ENCODE data around the gene DHPS. TPM values are rescaled to one million over a fixed set of nuclear protein-coding genes. Genes with fewer than 3 reads are reported as not detected.

The DHPS gene
- total and polyA plus RNA-seq, 5 donors from 2014 or later: 78.5 to 122 (median 98.2) TPM

DNA sequence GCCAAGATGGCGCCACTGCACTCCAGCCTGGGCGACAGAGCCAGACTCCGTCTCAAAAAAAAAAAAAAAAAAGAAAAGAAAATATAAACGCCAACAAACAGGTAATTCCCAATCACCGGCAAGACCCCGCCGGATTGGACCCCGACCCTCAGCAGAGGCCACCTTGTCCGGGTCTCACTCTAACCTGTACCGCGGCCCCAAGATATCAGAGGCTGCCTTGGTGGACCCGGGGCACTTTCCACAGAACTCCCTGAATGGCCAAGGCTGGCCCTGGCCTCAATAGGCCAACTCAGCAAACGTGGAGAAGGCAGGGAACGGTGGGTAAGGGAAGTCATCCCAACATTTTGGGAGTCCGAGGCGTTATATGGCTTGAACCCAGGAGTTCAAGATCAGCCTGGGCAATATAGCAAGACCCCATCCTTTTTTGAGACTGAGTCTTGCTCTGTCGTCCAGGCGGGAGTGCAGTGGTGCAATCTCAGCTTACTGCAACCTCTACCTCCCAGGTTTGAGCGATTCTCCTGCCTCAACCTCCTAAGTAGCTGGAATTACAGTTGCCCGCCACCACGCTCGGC lies 43.0 kb downstream of the DHPS start:
- no peak overlapping the region for H3K27ac Mint-ChIP-seq
- no peaks in the 10 kb centered on the region for H3K27me3 ChIP-seq (ENCODE audit: control insufficient read depth, insufficient read depth, low read length)
- no peaks in the 10 kb centered on the region for H3K36me3 ChIP-seq (ENCODE audit: control insufficient read depth, insufficient read depth, low read length)
- ATAC-seq (ENCODE audit: low read depth in 2 of 2) (no peak), DNase-seq (no peak)
- H3K9me3 Mint-ChIP-seq: no peaks in the 10 kb centered on the region
- H3K27ac ChIP-seq (ENCODE audit: insufficient read depth, low read length, poor library complexity, severe bottlenecking): no peak overlapping the region
- H3K4me3 Mint-ChIP-seq: no peak overlapping the region
- H3K9me3 ChIP-seq (ENCODE audit: control insufficient read depth in 2 of 2, low read length in 2 of 2): no peaks in the 10 kb centered on the region
- H3K27me3 Mint-ChIP-seq: no peaks in the 10 kb centered on the region
- peaks cover 8 to 14% (median 12%) of the 10 kb centered on the region in 4 donors for H3K4me1 Mint-ChIP-seq
- peaks cover 10% of the 10 kb centered on the region for H3K4me1 ChIP-seq (ENCODE audit: control insufficient read depth, insufficient read depth, low read length, poor library complexity, severe bottlenecking)
- H3K36me3 Mint-ChIP-seq: no peaks in the 10 kb centered on the region
- H3K4me3 ChIP-seq (ENCODE audit: low read depth, low read length): no peak overlapping the region

DNA sequence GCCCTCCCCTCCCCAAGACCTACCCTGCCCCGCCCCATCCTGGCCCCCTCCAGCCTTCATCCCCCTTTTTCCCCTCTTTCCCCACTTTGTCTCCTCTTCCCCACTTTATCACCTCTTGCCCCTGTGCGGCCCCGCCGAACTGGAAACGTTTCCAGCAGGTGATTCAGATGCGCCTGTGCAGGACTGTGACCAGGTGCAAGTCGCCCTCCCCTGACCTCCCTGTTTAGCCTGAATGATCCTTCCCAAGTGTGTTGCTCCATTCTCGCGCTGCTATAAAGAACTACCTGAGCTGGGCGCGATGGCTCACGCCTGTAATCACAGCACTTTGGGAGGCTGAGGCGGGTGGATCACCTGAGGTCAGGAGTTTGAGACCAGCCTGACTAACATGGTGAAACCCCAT lies 45.0 kb downstream of the DHPS start:
- Histone ChIP-seq H3K27me3 (ENCODE audit: control insufficient read depth, insufficient read depth, low read length) (no peaks in the 10 kb centered on the region), H3K4me1 (ENCODE audit: control insufficient read depth, insufficient read depth, low read length, poor library complexity, severe bottlenecking) (peaks cover 10% of the 10 kb centered on the region), H3K4me3 (ENCODE audit: low read depth, low read length) (no peak overlapping the region), H3K9me3 (ENCODE audit: control insufficient read depth in 2 of 2, low read length in 2 of 2) (no peaks in the 10 kb centered on the region), H3K27ac (ENCODE audit: insufficient read depth, low read length, poor library complexity, severe bottlenecking) (no peak overlapping the region), H3K36me3 (ENCODE audit: control insufficient read depth, insufficient read depth, low read length) (peaks cover 2% of the 10 kb centered on the region)
- ATAC-seq (ENCODE audit: low read depth in 2 of 2) (no peak), DNase-seq (no peak)
- no peak overlapping the region for H3K27ac Mint-ChIP-seq
- no peaks in the 10 kb centered on the region for H3K36me3 Mint-ChIP-seq
- H3K9me3 Mint-ChIP-seq: no peaks in the 10 kb centered on the region
- peaks cover 8 to 14% (median 12%) of the 10 kb centered on the region in 4 donors for H3K4me1 Mint-ChIP-seq
- H3K4me3 Mint-ChIP-seq: no peak overlapping the region
- no peaks in the 10 kb centered on the region for H3K27me3 Mint-ChIP-seq

DNA sequence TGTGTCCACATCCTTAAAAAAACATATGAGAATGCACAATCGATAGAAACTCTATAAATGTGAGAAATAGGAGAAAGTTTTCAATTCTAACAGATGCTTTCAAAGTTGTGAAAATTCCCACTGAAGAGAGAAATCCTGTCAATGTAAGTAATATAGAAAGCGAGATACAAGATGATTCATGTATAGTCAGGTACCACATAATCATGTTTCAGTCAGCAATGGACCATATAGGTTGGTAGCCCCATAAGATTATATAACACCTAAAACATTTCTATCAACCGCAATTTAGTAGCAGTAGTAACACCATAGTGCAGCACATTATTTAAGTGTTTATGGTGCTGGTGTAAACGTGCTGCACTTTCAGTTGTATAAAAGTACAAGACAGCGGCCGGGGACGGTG lies 52.5 kb downstream of the DHPS start:
- Histone ChIP-seq H3K27me3 (ENCODE audit: control insufficient read depth, insufficient read depth, low read length) (no peaks in the 10 kb centered on the region), H3K4me1 (ENCODE audit: control insufficient read depth, insufficient read depth, low read length, poor library complexity, severe bottlenecking) (no peaks in the 10 kb centered on the region), H3K36me3 (ENCODE audit: control insufficient read depth, insufficient read depth, low read length) (peaks cover 52% of the 10 kb centered on the region), H3K9me3 (ENCODE audit: control insufficient read depth in 2 of 2, low read length in 2 of 2) (peaks cover 19 to 29% of the 10 kb centered on the region in 2 experiments), H3K27ac (ENCODE audit: insufficient read depth, low read length, poor library complexity, severe bottlenecking) (no peak overlapping the region), H3K4me3 (ENCODE audit: low read depth, low read length) (no peak overlapping the region)
- Mint-ChIP-seq H3K36me3 (peaks cover 31% of the 10 kb centered on the region), H3K4me1 (peaks cover 0 to 5% (median 2%) of the 10 kb centered on the region in 4 donors), H3K4me3 (no peak overlapping the region), H3K27me3 (no peaks in the 10 kb centered on the region), H3K9me3 (peaks cover 0 to 24% (median 3%) of the 10 kb centered on the region in 7 donors), H3K27ac (no peak overlapping the region)
- DNase-seq (no peak), ATAC-seq (ENCODE audit: low read depth in 2 of 2) (no peak)

DNA sequence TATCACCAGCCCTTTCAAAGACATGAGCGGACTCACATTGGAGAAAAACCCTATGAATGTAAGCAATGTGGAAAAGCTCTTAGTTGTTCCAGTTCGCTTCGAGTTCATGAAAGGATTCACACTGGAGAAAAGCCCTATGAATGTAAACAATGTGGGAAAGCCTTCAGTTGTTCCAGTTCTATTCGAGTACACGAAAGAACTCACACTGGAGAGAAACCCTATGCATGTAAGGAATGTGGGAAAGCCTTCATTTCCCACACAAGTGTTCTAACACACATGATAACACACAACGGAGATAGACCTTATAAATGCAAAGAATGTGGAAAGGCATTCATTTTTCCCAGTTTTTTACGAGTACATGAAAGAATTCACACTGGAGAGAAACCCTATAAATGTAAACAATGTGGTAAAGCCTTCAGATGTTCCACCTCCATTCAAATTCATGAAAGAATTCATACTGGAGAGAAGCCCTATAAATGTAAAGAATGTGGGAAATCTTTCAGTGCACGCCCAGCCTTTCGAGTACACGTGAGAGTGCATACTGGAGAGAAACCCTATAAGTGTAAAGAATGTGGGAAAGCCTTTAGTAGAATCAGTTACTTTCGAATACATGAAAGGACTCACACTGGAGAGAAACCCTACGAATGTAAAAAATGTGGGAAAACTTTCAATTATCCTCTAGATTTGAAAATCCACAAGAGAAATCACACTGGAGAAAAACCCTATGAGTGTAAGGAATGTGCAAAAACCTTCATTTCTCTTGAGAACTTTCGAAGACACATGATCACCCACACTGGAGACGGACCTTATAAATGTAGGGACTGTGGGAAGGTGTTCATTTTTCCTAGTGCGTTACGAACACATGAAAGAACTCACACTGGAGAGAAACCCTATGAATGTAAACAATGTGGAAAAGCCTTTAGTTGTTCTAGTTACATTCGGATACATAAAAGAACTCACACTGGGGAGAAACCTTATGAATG lies 53.3 kb downstream of the DHPS start:
- Mint-ChIP-seq H3K27me3 (no peaks in the 10 kb centered on the region), H3K4me3 (no peak overlapping the region), H3K27ac (no peak overlapping the region), H3K9me3 (peaks cover 0 to 24% (median 3%) of the 10 kb centered on the region in 7 donors), H3K36me3 (peaks cover 31% of the 10 kb centered on the region), H3K4me1 (peaks cover 0 to 5% (median 2%) of the 10 kb centered on the region in 4 donors)
- Histone ChIP-seq H3K36me3 (ENCODE audit: control insufficient read depth, insufficient read depth, low read length) (peaks cover 60% of the 10 kb centered on the region), H3K4me1 (ENCODE audit: control insufficient read depth, insufficient read depth, low read length, poor library complexity, severe bottlenecking) (no peaks in the 10 kb centered on the region), H3K27me3 (ENCODE audit: control insufficient read depth, insufficient read depth, low read length) (no peaks in the 10 kb centered on the region), H3K4me3 (ENCODE audit: low read depth, low read length) (no peak overlapping the region), H3K27ac (ENCODE audit: insufficient read depth, low read length, poor library complexity, severe bottlenecking) (no peak overlapping the region), H3K9me3 (ENCODE audit: control insufficient read depth in 2 of 2, low read length in 2 of 2) (peaks cover 19 to 29% of the 10 kb centered on the region in 2 experiments)
- no peak for DNase-seq
- ATAC-seq (ENCODE audit: low read depth in 2 of 2): no peak

DNA sequence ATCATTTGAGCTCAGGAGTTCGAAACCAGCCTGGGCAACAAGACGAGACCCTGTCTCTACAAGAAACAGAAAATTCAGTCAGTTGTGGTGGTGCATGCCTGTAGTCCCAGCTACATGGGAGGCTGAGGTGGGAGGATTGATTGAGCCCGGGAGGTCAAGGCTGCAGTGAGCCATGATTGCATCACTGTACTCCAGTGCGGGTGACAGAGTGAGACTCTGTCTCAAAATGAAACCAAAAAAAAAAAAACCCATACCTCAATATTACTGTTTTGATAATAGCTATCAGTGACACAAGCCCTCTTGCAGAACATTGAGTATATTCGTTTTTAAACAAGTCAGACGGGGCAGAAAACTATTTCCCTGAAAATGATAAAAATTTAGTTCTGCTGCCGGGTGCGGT lies 54.7 kb downstream of the DHPS start:
- Mint-ChIP-seq H3K36me3 (peaks cover 31% of the 10 kb centered on the region), H3K4me3 (no peak overlapping the region), H3K27me3 (no peaks in the 10 kb centered on the region), H3K4me1 (peaks cover 0 to 6% (median 3%) of the 10 kb centered on the region in 4 donors), H3K27ac (peak overlapping the region in 1 of 3 donors; percentile 20), H3K9me3 (peaks cover 0 to 24% (median 6%) of the 10 kb centered on the region in 7 donors)
- H3K4me1 ChIP-seq (ENCODE audit: control insufficient read depth, insufficient read depth, low read length, poor library complexity, severe bottlenecking): no peaks in the 10 kb centered on the region
- peaks cover 19 to 29% of the 10 kb centered on the region in 2 experiments for H3K9me3 ChIP-seq (ENCODE audit: control insufficient read depth in 2 of 2, low read length in 2 of 2)
- no peak for ATAC-seq (ENCODE audit: low read depth in 2 of 2)
- no peaks in the 10 kb centered on the region for H3K27me3 ChIP-seq (ENCODE audit: control insufficient read depth, insufficient read depth, low read length)
- peaks cover 62% of the 10 kb centered on the region for H3K36me3 ChIP-seq (ENCODE audit: control insufficient read depth, insufficient read depth, low read length)
- DNase-seq: no peak
- no peak overlapping the region for H3K27ac ChIP-seq (ENCODE audit: insufficient read depth, low read length, poor library complexity, severe bottlenecking)
- no peak overlapping the region for H3K4me3 ChIP-seq (ENCODE audit: low read depth, low read length)

Other genes starting within 250 kb of the DHPS start
- 3.9 TPM for gene ZNF443, start 240.9 kb downstream of the DHPS start, total RNA-seq
- 1 to 10 TPM in 3 of 4 donors, under 1 TPM in 1; 0.43 to 2.2 (median 1.9) TPM for gene ZNF443, start 240.9 kb downstream of the DHPS start, polyA plus RNA-seq
- 1.9 TPM for gene ZNF709, start 197.1 kb downstream of the DHPS start, total RNA-seq
- gene ZNF709, start 197.1 kb downstream of the DHPS start, polyA plus RNA-seq: 1 to 10 TPM; 1.4 to 4.0 (median 3.1) TPM
- 16.1 TPM for gene ZNF564, start 130.4 kb downstream of the DHPS start, total RNA-seq
- gene ZNF564, start 130.4 kb downstream of the DHPS start, polyA plus RNA-seq: 10 to 100 TPM; 16.3 to 20.2 (median 17.6) TPM
- 11.3 TPM for gene ZNF490, start 71.1 kb downstream of the DHPS start, total RNA-seq
- gene ZNF490, start 71.1 kb downstream of the DHPS start, polyA plus RNA-seq: 1 to 10 TPM; 4.7 to 8.4 (median 5.7) TPM
- 65.1 TPM for gene ZNF791, start 71.0 kb downstream of the DHPS start, total RNA-seq
- gene ZNF791, start 71.0 kb downstream of the DHPS start, polyA plus RNA-seq: 10 to 100 TPM in 3 of 4 donors, 1 to 10 TPM in 1; 9.6 to 14.0 (median 12.2) TPM
- 147 TPM for gene MAN2B1, start 15.1 kb downstream of the DHPS start, total RNA-seq
- gene MAN2B1, start 15.1 kb downstream of the DHPS start, polyA plus RNA-seq: 10 to 100 TPM; 46.3 to 58.6 (median 49.3) TPM
- 13.0 TPM for gene WDR83, start 15.1 kb downstream of the DHPS start, total RNA-seq
- gene WDR83, start 15.1 kb downstream of the DHPS start, polyA plus RNA-seq: 10 to 100 TPM; 10.6 to 18.5 (median 12.9) TPM
- gene GNG14, start 6.1 kb upstream of the DHPS start, total RNA-seq: not detected
- not detected for gene GNG14, start 6.1 kb upstream of the DHPS start, polyA plus RNA-seq
- gene FBXW9, start 14.8 kb upstream of the DHPS start, total RNA-seq: 1.7 TPM
- 1 to 10 TPM; 5.0 to 8.1 (median 6.6) TPM for gene FBXW9, start 14.8 kb upstream of the DHPS start, polyA plus RNA-seq
- 42.9 TPM for gene TNPO2, start 42.1 kb upstream of the DHPS start, total RNA-seq
- gene TNPO2, start 42.1 kb upstream of the DHPS start, polyA plus RNA-seq: 1 to 10 TPM; 1.7 to 3.1 (median 2.0) TPM
- 197 TPM for gene TRIR, start 52.8 kb upstream of the DHPS start, total RNA-seq
- 100 to 1,000 TPM; 238 to 323 (median 261) TPM for gene TRIR, start 52.8 kb upstream of the DHPS start, polyA plus RNA-seq
- 37.9 TPM for gene GET3, start 55.6 kb upstream of the DHPS start, total RNA-seq
- gene GET3, start 55.6 kb upstream of the DHPS start, polyA plus RNA-seq: 10 to 100 TPM; 68.0 to 91.2 (median 81.9) TPM
- not detected for gene BEST2, start 69.9 kb upstream of the DHPS start, total RNA-seq
- not detected for gene BEST2, start 69.9 kb upstream of the DHPS start, polyA plus RNA-seq
- 16.9 TPM for gene HOOK2, start 93.7 kb upstream of the DHPS start, total RNA-seq
- 1 to 10 TPM in 3 of 4 donors, under 1 TPM in 1; 0.24 to 1.9 (median 1.6) TPM for gene HOOK2, start 93.7 kb upstream of the DHPS start, polyA plus RNA-seq
- 2,802 TPM for gene JUNB, start 109.6 kb upstream of the DHPS start, total RNA-seq
- 100 to 1,000 TPM; 582 to 986 (median 765) TPM for gene JUNB, start 109.6 kb upstream of the DHPS start, polyA plus RNA-seq
- gene PRDX2, start 119.9 kb upstream of the DHPS start, total RNA-seq: 74.0 TPM
- gene PRDX2, start 119.9 kb upstream of the DHPS start, polyA plus RNA-seq: 100 to 1,000 TPM; 326 to 380 (median 341) TPM
- gene THSD8, start 120.2 kb upstream of the DHPS start, total RNA-seq: 2.8 TPM
- gene THSD8, start 120.2 kb upstream of the DHPS start, polyA plus RNA-seq: 10 to 100 TPM in 1 of 4 donors, 1 to 10 TPM in 1, under 1 TPM in 1, not detected in 1; 0.66 to 13.9 (median 4.8) TPM
- 4.7 TPM for gene RNASEH2A, start 124.7 kb upstream of the DHPS start, total RNA-seq
- gene RNASEH2A, start 124.7 kb upstream of the DHPS start, polyA plus RNA-seq: 10 to 100 TPM; 18.7 to 27.5 (median 23.4) TPM
- not detected for gene RTBDN, start 152.7 kb upstream of the DHPS start, total RNA-seq
- gene RTBDN, start 152.7 kb upstream of the DHPS start, polyA plus RNA-seq: not detected
- gene MAST1, start 156.6 kb upstream of the DHPS start, total RNA-seq: 0.94 TPM
- gene MAST1, start 156.6 kb upstream of the DHPS start, polyA plus RNA-seq: 1 to 10 TPM in 1 of 4 donors, under 1 TPM in 2, not detected in 1; 0.05 to 1.8 (median 0.52) TPM
- 20.2 TPM for gene DNASE2, start 199.6 kb upstream of the DHPS start, total RNA-seq
- gene DNASE2, start 199.6 kb upstream of the DHPS start, polyA plus RNA-seq: 10 to 100 TPM; 54.4 to 72.1 (median 63.6) TPM
- gene KLF1, start 205.3 kb upstream of the DHPS start, total RNA-seq: not detected
- gene KLF1, start 205.3 kb upstream of the DHPS start, polyA plus RNA-seq: under 1 TPM in 1 of 4 donors, not detected in 3; 0.23 TPM
- 40.0 TPM for gene GCDH, start 209.3 kb upstream of the DHPS start, total RNA-seq
- gene GCDH, start 209.3 kb upstream of the DHPS start, polyA plus RNA-seq: 10 to 100 TPM; 15.1 to 17.6 (median 16.1) TPM
- gene SYCE2, start 237.4 kb upstream of the DHPS start, total RNA-seq: 0.54 TPM
- gene SYCE2, start 237.4 kb upstream of the DHPS start, polyA plus RNA-seq: under 1 TPM in 1 of 4 donors, not detected in 3; 0.14 TPM